ENCODE measurements around the gene FAM118A.

- TF ChIP-seq, protein P1, sequence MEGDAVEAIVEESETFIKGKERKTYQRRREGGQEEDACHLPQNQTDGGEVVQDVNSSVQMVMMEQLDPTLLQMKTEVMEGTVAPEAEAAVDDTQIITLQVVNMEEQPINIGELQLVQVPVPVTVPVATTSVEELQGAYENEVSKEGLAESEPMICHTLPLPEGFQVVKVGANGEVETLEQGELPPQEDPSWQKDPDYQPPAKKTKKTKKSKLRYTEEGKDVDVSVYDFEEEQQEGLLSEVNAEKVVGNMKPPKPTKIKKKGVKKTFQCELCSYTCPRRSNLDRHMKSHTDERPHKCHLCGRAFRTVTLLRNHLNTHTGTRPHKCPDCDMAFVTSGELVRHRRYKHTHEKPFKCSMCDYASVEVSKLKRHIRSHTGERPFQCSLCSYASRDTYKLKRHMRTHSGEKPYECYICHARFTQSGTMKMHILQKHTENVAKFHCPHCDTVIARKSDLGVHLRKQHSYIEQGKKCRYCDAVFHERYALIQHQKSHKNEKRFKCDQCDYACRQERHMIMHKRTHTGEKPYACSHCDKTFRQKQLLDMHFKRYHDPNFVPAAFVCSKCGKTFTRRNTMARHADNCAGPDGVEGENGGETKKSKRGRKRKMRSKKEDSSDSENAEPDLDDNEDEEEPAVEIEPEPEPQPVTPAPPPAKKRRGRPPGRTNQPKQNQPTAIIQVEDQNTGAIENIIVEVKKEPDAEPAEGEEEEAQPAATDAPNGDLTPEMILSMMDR (conservative IDR thresholded peaks at IDR 0.05; ENCODE audit: low read length): no peak
- TF ChIP-seq EZH2phosphoT487 (IDR thresholded peaks at IDR 0.05; ENCODE audit: borderline replicate concordance): no peak
These were observed 42.2 kb downstream of the FAM118A start for GRCh38 chr22:45351956-45352355.
